GM12892 (cell line): ENCODE results near the gene NOM1.

Experiments
- POLR2AphosphoS5 ChIP-seq: IDR thresholded peaks from 2 replicates; pipeline ENCODE4 v1.6.1; 2011; ENCODE audit warnings: low read depth, low read length, control low read depth
- TAF1 ChIP-seq: IDR thresholded peaks from 2 replicates; pipeline ENCODE4 v1.6.1; 2011; ENCODE audit warnings: low read depth, mild to moderate bottlenecking, control low read depth, low read length, borderline replicate concordance

DNA sequence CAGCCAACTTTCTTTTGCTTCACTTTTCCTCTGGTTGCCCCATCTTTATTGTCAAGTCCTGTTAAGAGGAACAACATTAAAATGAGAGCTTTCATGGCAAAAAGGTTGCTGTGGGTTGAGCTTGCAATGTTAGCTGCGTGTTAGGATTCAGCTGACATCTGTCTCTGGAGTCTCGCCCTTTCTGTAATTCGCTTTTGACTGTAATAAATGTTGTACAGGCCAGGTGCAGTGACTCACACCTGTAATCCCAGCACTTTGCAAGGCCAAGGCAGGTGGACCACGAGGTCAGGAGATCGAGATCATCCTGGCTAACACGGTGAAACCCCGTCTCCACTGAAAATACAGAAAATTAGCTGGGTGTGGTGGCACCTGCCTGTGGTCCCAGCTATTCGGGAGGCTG is 36.9 kb downstream of the NOM1 start:
- no peak for TF ChIP-seq TAF1
- no peak for TF ChIP-seq POLR2AphosphoS5
